GM12874 (cell line): Measurements from ENCODE around the gene NT5DC3.
A peak's percentile ranks its signal among the peaks of the same experiment; 100 is the strongest.

ENCODE experiments used
- CTCF ChIP-seq: IDR thresholded peaks from 2 replicates; pipeline ENCODE4 v1.5.1; 2011; ENCODE audit warnings: low read depth, mild to moderate bottlenecking, control low read depth, low read length, moderate library complexity; ENCODE audit not compliant: insufficient read depth

NT5DC3 gene

GRCh38 chr12:103840876-103841689 lies at the start of gene NT5DC3:
Gene NT5DC3, minus strand, starts transcription at chr12:103841234. Its CDS starts 78 bp downstream, at chr12:103841156.
- TF ChIP-seq CTCF, result no peak

- TF ChIP-seq CTCF, result no peak
These were observed 46.7 kb upstream of the NT5DC3 start for GRCh38 chr12:103887738-103888137.

- no peak for TF ChIP-seq CTCF
These were observed 45.3 kb upstream of the NT5DC3 start for GRCh38 chr12:103886195-103886797.

- TF ChIP-seq CTCF, result peak; percentile 43; the same call in 1 of the 2 replicates
These were observed 43.3 kb upstream of the NT5DC3 start for GRCh38 chr12:103884316-103884715.

- no peak for TF ChIP-seq CTCF
These were observed 42.9 kb upstream of the NT5DC3 start for GRCh38 chr12:103883908-103884307.

GRCh38 chr12:103882861-103883596 lies 42.0 kb upstream of the NT5DC3 start:
- no peak for TF ChIP-seq CTCF

GRCh38 chr12:103881261-103881660 lies 40.2 kb upstream of the NT5DC3 start:
- TF ChIP-seq CTCF, result no peak
